ENCODE measurements around the gene PDZRN4. TPM values are rescaled to one million over a fixed set of nuclear protein-coding genes. Genes with fewer than 3 reads are reported as not detected.

The PDZRN4 gene
- total RNA-seq, 1 experiment from 2014 or later = 2.4 TPM

DNA sequence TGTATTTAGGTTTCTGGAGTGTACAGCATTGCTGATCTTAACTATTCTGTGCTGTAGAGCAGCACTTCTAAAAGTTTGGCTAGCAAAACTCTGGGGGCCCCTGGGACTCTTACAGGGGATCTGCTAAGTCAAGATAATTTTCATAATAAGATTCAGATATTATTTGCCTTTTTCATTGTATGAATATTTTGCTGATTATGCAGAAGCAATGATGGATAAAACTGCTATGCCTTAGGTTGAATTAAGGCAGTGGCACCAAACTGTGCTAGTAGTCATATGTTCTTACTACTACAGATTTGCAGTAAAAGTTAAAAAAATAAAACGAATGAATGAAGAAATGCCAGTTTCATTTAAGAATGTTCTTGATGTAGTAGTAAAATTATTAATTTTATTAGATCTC, 160.1 kb downstream of the PDZRN4 start:
- Histone ChIP-seq H3K27ac (ENCODE audit: low read length) (no peak overlapping the region), H3K9me3 (ENCODE audit: low read length) (0 out of 2 replicates have a peak, but pooled peaks cover 10% of the 10 kb centered on the region), H3K27me3 (ENCODE audit: low read length) (no peaks in the 10 kb centered on the region), H4K20me1 (ENCODE audit: insufficient read depth, low read depth, low read length) (no peaks in the 10 kb centered on the region), H3K9me2 (replicated peaks; ENCODE audit: insufficient read depth, low read length) (no peaks in the 10 kb centered on the region), H3K4me3 (ENCODE audit: low read length) (no peak overlapping the region), H3K4me2 (ENCODE audit: low read depth, low read length, poor library complexity, severe bottlenecking) (peak overlapping the region; percentile 3), H3K4me1 (ENCODE audit: low read length) (peaks cover 21% of the 10 kb centered on the region), H3K79me2 (ENCODE audit: low read length) (no peaks in the 10 kb centered on the region), H2AFZ (ENCODE audit: low read length) (no peak overlapping the region), H3K36me3 (ENCODE audit: insufficient read depth, low read length) (no peaks in the 10 kb centered on the region; the same call in 1 of the 2 replicates), H3K9ac (ENCODE audit: low read length) (no peak overlapping the region)
- no peak for DNase-seq

DNA sequence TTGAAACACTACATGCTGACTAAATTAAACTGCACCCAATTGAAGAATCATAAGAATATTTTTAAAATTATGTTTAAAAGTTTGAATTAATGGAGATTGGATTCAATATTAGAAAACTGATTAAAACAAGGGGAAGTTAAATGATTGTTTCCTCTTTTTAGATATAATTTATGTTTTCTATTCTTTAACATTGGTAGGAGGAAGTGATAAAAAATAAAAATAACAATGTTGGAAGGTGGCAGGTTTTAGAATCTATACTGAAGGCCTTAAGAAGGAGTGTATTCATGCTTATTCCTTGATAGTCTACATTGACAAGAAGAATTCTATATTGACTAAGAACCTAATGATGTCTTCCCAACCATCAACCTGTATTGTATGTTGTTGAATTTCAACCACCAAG, 168.1 kb downstream of the PDZRN4 start:
- H4K20me1 ChIP-seq (ENCODE audit: insufficient read depth, low read depth, low read length) = no peaks in the 10 kb centered on the region
- no peaks in the 10 kb centered on the region; the same call in 1 of the 2 replicates for H3K36me3 ChIP-seq (ENCODE audit: insufficient read depth, low read length)
- H3K27me3 ChIP-seq (ENCODE audit: low read length) = no peaks in the 10 kb centered on the region
- H3K4me1 ChIP-seq (ENCODE audit: low read length) = peaks cover 6% of the 10 kb centered on the region; the same call in 1 of the 2 replicates
- DNase-seq = no peak
- H3K9me3 ChIP-seq (ENCODE audit: low read length) = 0 out of 2 replicates have a peak, but pooled peaks cover under 1% of the 10 kb centered on the region
- H3K9ac ChIP-seq (ENCODE audit: low read length) = no peak overlapping the region
- no peak overlapping the region for H3K4me3 ChIP-seq (ENCODE audit: low read length)
- H3K4me2 ChIP-seq (ENCODE audit: low read depth, low read length, poor library complexity, severe bottlenecking) = no peak overlapping the region
- no peaks in the 10 kb centered on the region for H3K9me2 ChIP-seq (replicated peaks; ENCODE audit: insufficient read depth, low read length)
- no peak overlapping the region for H3K27ac ChIP-seq (ENCODE audit: low read length)
- H3K79me2 ChIP-seq (ENCODE audit: low read length) = no peaks in the 10 kb centered on the region
- no peak overlapping the region for H2AFZ ChIP-seq (ENCODE audit: low read length)

DNA sequence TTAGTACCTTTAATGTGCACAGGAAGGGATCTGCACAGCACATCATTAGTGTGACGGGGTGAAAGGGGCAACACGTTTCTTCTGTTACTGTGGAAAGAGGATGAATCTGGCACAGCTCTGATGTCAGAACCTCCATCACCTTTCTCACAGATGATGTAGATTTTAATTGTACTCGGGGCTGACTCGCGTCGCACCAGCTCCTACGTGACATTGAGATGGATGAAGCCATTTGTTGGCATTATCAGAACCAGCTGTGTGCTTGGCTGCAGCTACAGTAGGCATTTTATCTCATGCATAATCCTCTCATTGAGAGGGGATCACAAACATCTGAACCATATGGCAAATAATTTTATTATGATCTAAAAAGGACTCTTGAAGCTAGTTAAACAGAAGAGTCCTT, 173.6 kb downstream of the PDZRN4 start:
- Histone ChIP-seq H3K4me3 (ENCODE audit: low read length) (no peak overlapping the region), H3K36me3 (ENCODE audit: insufficient read depth, low read length) (no peaks in the 10 kb centered on the region; the same call in 1 of the 2 replicates), H3K27ac (ENCODE audit: low read length) (no peak overlapping the region), H3K4me2 (ENCODE audit: low read depth, low read length, poor library complexity, severe bottlenecking) (no peak overlapping the region), H3K9ac (ENCODE audit: low read length) (no peak overlapping the region), H4K20me1 (ENCODE audit: insufficient read depth, low read depth, low read length) (no peaks in the 10 kb centered on the region), H2AFZ (ENCODE audit: low read length) (peak overlapping the region; percentile 57; the same call in 1 of the 2 replicates), H3K79me2 (ENCODE audit: low read length) (no peaks in the 10 kb centered on the region), H3K27me3 (ENCODE audit: low read length) (no peaks in the 10 kb centered on the region), H3K9me3 (ENCODE audit: low read length) (no peaks in the 10 kb centered on the region), H3K4me1 (ENCODE audit: low read length) (0 out of 2 replicates have a peak, but pooled peaks cover 6% of the 10 kb centered on the region), H3K9me2 (replicated peaks; ENCODE audit: insufficient read depth, low read length) (no peaks in the 10 kb centered on the region)
- DNase-seq = no peak

DNA sequence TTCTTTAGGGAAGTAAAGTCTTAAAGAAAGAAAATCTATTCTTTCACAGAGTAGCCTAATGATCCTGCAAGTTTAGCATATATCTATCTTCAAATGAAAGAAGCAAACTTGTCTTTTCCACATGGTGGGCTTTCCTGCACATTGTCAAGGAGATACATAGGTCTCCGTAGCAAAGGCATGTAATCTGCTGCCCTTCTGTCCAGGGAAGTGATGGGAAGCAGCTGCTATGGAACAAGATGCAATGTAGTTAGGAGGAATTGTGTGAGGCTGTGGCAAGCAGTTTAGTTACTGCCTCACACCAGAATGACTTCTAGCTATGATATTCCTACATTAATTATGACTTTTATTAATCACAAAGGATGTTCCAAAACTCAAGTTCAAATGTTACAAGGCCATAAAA, 174.4 kb downstream of the PDZRN4 start:
- 0 out of 2 replicates have a peak, but pooled peaks cover 6% of the 10 kb centered on the region for H3K4me1 ChIP-seq (ENCODE audit: low read length)
- no peak for DNase-seq

DNA sequence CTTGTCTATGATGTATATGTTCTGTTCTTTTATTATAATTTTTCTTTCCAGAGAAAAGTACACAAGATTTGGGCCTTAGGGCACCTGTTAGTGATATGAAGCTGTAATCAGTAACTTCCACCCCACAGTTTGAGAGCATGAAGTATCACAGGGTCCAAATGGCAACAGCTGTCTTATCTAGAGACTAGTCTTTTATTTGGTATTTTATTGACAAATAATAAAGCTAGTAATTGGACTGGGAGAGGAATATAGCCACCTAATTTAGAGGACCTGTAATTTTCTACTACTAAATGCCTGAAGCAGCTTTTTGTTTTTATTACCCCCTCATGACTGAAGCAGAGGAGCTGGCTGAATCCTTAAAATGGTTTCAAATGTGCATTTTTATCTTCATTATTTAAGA, 174.8 kb downstream of the PDZRN4 start:
- H3K79me2 ChIP-seq (ENCODE audit: low read length) = no peaks in the 10 kb centered on the region
- no peak overlapping the region for H3K27ac ChIP-seq (ENCODE audit: low read length)
- H3K4me3 ChIP-seq (ENCODE audit: low read length) = no peak overlapping the region
- no peak overlapping the region for H3K9ac ChIP-seq (ENCODE audit: low read length)
- DNase-seq = no peak
- H3K9me2 ChIP-seq (replicated peaks; ENCODE audit: insufficient read depth, low read length) = no peaks in the 10 kb centered on the region
- no peak overlapping the region for H2AFZ ChIP-seq (ENCODE audit: low read length)
- peaks cover 1% of the 10 kb centered on the region; the same call in 1 of the 2 replicates for H3K9me3 ChIP-seq (ENCODE audit: low read length)
- H4K20me1 ChIP-seq (ENCODE audit: insufficient read depth, low read depth, low read length) = no peaks in the 10 kb centered on the region
- no peak overlapping the region for H3K4me2 ChIP-seq (ENCODE audit: low read depth, low read length, poor library complexity, severe bottlenecking)
- H3K27me3 ChIP-seq (ENCODE audit: low read length) = no peaks in the 10 kb centered on the region
- H3K36me3 ChIP-seq (ENCODE audit: insufficient read depth, low read length) = no peaks in the 10 kb centered on the region; the same call in 1 of the 2 replicates
- H3K4me1 ChIP-seq (ENCODE audit: low read length) = 0 out of 2 replicates have a peak, but pooled peaks cover 6% of the 10 kb centered on the region

More for the DNA sequence above, 174.4 kb downstream of the PDZRN4 start:
- Histone ChIP-seq H4K20me1 (ENCODE audit: insufficient read depth, low read depth, low read length) (no peaks in the 10 kb centered on the region), H3K79me2 (ENCODE audit: low read length) (no peaks in the 10 kb centered on the region), H3K36me3 (ENCODE audit: insufficient read depth, low read length) (no peaks in the 10 kb centered on the region; the same call in 1 of the 2 replicates), H2AFZ (ENCODE audit: low read length) (peak overlapping the region; percentile 38; the same call in 1 of the 2 replicates), H3K9ac (ENCODE audit: low read length) (no peak overlapping the region), H3K27ac (ENCODE audit: low read length) (no peak overlapping the region), H3K9me3 (ENCODE audit: low read length) (no peaks in the 10 kb centered on the region), H3K27me3 (ENCODE audit: low read length) (no peaks in the 10 kb centered on the region), H3K9me2 (replicated peaks; ENCODE audit: insufficient read depth, low read length) (no peaks in the 10 kb centered on the region), H3K4me3 (ENCODE audit: low read length) (no peak overlapping the region), H3K4me2 (ENCODE audit: low read depth, low read length, poor library complexity, severe bottlenecking) (no peak overlapping the region)

DNA sequence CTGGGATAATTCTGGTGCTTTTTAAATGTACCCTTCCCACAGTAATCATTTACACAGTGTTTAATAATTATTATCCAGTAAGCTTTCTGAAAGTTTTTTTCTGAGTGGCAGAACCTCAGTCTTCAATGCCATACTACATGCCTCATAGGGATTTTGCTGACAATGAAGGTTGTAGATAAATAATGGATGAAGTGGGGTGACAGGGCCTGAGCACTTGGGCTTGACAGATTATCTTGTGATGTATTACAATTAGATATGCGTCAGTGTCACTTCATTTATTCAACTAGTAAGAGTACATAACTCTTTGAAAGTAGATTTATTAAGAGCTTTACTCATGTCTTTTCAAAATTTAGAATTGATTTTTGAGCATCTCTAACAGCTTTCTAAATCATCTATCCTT, 176.1 kb downstream of the PDZRN4 start:
- Histone ChIP-seq H3K9me2 (replicated peaks; ENCODE audit: insufficient read depth, low read length) (no peaks in the 10 kb centered on the region), H3K4me3 (ENCODE audit: low read length) (no peak overlapping the region), H3K27ac (ENCODE audit: low read length) (no peak overlapping the region), H3K79me2 (ENCODE audit: low read length) (no peaks in the 10 kb centered on the region), H3K27me3 (ENCODE audit: low read length) (no peaks in the 10 kb centered on the region), H3K36me3 (ENCODE audit: insufficient read depth, low read length) (no peaks in the 10 kb centered on the region; the same call in 1 of the 2 replicates), H4K20me1 (ENCODE audit: insufficient read depth, low read depth, low read length) (no peaks in the 10 kb centered on the region), H3K9ac (ENCODE audit: low read length) (no peak overlapping the region), H2AFZ (ENCODE audit: low read length) (no peak overlapping the region), H3K4me1 (ENCODE audit: low read length) (0 out of 2 replicates have a peak, but pooled peaks cover 6% of the 10 kb centered on the region), H3K4me2 (ENCODE audit: low read depth, low read length, poor library complexity, severe bottlenecking) (no peak overlapping the region), H3K9me3 (ENCODE audit: low read length) (peaks cover 9% of the 10 kb centered on the region; the same call in 1 of the 2 replicates)
- no peak for DNase-seq

DNA sequence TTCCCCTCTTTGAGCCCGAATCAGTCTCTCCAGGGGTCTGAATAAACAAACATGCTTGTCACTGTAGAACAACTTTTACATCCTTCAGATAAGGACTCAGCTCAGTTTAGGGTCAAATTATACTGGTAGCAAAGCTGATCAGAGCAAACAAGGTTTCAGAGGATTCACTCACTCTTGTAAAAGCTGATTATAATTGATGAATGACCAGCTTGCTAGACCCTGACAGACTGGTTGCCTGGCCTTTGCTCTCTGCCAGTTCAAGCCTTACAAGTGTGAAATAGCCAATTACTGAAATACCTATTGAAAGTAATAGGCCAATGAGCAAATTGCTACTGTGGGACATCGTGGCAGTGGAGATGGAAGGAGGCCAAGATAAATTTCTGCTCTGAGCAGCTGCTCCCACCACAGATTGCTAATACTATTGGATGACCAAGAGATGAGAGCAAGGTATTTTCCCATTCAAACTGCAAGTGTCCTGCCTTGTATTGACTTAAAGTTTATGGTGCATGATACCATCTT, 177.6 kb downstream of the PDZRN4 start:
- H3K4me1 ChIP-seq (ENCODE audit: low read length) = 0 out of 2 replicates have a peak, but pooled peaks cover 6% of the 10 kb centered on the region
- H3K9me2 ChIP-seq (replicated peaks; ENCODE audit: insufficient read depth, low read length) = no peaks in the 10 kb centered on the region
- no peak overlapping the region for H3K9ac ChIP-seq (ENCODE audit: low read length)
- H4K20me1 ChIP-seq (ENCODE audit: insufficient read depth, low read depth, low read length) = no peaks in the 10 kb centered on the region
- no peak overlapping the region for H3K4me2 ChIP-seq (ENCODE audit: low read depth, low read length, poor library complexity, severe bottlenecking)
- H3K4me3 ChIP-seq (ENCODE audit: low read length) = no peak overlapping the region
- peak overlapping the region; percentile 1; the same call in 1 of the 2 replicates for H2AFZ ChIP-seq (ENCODE audit: low read length)
- H3K79me2 ChIP-seq (ENCODE audit: low read length) = no peaks in the 10 kb centered on the region
- H3K27me3 ChIP-seq (ENCODE audit: low read length) = no peaks in the 10 kb centered on the region
- no peaks in the 10 kb centered on the region for H3K36me3 ChIP-seq (ENCODE audit: insufficient read depth, low read length)
- DNase-seq = no peak
- H3K27ac ChIP-seq (ENCODE audit: low read length) = no peak overlapping the region
- peaks cover 9% of the 10 kb centered on the region; the same call in 1 of the 2 replicates for H3K9me3 ChIP-seq (ENCODE audit: low read length)

DNA sequence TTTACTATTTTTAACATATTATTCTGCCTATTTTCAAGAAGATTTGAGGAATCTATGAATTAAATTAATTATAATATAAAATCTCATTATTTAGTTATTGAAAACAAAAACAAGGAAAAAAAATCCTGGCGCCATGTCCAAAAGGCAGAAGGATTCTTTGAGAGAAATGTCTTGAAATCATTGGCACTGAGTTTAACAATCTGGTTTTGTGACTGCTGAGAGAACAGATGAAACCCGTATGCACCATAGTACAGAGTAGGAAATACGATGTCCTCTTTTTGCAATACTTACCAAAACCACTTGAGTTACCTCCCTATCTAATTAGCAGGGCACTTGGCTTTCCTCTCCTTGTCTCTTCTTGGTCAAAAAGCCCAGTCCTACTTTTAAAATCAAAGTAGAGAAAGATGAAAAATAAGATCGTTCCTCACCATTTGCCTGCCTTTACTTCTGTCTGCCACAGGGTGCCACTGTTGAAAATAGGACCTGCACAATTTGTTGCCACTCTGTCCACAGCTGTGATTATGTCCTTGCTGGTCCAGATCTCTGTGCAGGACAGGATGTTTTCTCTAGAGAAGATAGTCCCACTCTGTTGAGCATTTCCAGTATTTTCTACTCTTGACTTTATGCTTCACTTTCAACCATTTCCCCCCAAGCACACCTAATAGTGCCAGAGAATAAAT, 179.7 kb downstream of the PDZRN4 start:
- Histone ChIP-seq H3K4me3 (ENCODE audit: low read length) (no peak overlapping the region), H3K9me3 (ENCODE audit: low read length) (peaks cover 16% of the 10 kb centered on the region), H3K27me3 (ENCODE audit: low read length) (no peaks in the 10 kb centered on the region), H3K27ac (ENCODE audit: low read length) (no peak overlapping the region), H3K9ac (ENCODE audit: low read length) (no peak overlapping the region), H3K79me2 (ENCODE audit: low read length) (no peaks in the 10 kb centered on the region), H3K4me1 (ENCODE audit: low read length) (0 out of 2 replicates have a peak, but pooled peaks cover 6% of the 10 kb centered on the region), H4K20me1 (ENCODE audit: insufficient read depth, low read depth, low read length) (no peaks in the 10 kb centered on the region), H3K36me3 (ENCODE audit: insufficient read depth, low read length) (peaks cover 6% of the 10 kb centered on the region; the same call in 1 of the 2 replicates), H3K9me2 (replicated peaks; ENCODE audit: insufficient read depth, low read length) (no peaks in the 10 kb centered on the region), H2AFZ (ENCODE audit: low read length) (0 out of 2 replicates have a peak overlapping the region, but pooled peaks have one; percentile 39), H3K4me2 (ENCODE audit: low read depth, low read length, poor library complexity, severe bottlenecking) (no peak overlapping the region)
- DNase-seq = peak; percentile 72
